SK-N-SH (cell line): ENCODE results near the gene PARVB. TPM values are rescaled to one million over a fixed set of nuclear protein-coding genes. Genes with fewer than 3 reads are reported as not detected.

ENCODE experiments used
- CTCF ChIA-PET: fragments of 300-600, 350-600 bp; formaldehyde crosslinking; extraction: SDS; loops from one replicate; lab custom pipeline; 2021; lab: Yijun Ruan, JAX
- POLR2A ChIA-PET: fragments of 350-600 bp; sonication (Branson Sonifier 250); formaldehyde crosslinking; extraction: SDS; loops from one replicate; lab custom pipeline; 2020; ENCODE audit warnings: antibody characterized with exemption, inconsistent platforms; lab: Yijun Ruan, JAX
- DNase-seq: peaks from one replicate; pipeline ENCODE4 v3.0.0; 2012
- H2AFZ ChIP-seq: fragments of 200-600 bp; sonication (generic); 2 replicates; pipeline ENCODE4 v1.8.1; 2016; ENCODE audit warnings: antibody characterized with exemption, mild to moderate bottlenecking, low read depth
- H3F3A ChIP-seq: fragments of 200-600 bp; sonication (generic); replicated peaks from 2 replicates; pipeline ENCODE3; 2016; ENCODE audit warnings: antibody characterized with exemption, mild to moderate bottlenecking; ENCODE audit not compliant: insufficient read depth
- H3K27ac ChIP-seq, 2 experiments: fragments of 200-500 bp in 1 of 2; fragments of 200-600 bp in 1 of 2; sonication (Bioruptor generic) in 1 of 2; sonication (generic), shearing (Covaris generic) in 1 of 2; 2 replicates each; pipeline versions ENCODE4 v1.5.1 to v1.6.1; 2014 to 2016; ENCODE audit warnings: low read depth in 2 of 2, inconsistent platforms in 1 of 2, low read length in 1 of 2, mild to moderate bottlenecking in 1 of 2, mixed read lengths in 1 of 2
- H3K27me3 ChIP-seq: fragments of 200-600 bp; sonication (generic), shearing (Covaris generic); 2 replicates; pipeline ENCODE4 v1.6.1; 2016; ENCODE audit warnings: mixed run types; ENCODE audit not compliant: insufficient read depth
- H3K36me3 ChIP-seq, 2 experiments: fragments of 200-500 bp in 1 of 2; fragments of 200-600 bp in 1 of 2; sonication (Bioruptor generic) in 1 of 2; sonication (generic) in 1 of 2; replicated peaks in 1 of 2; 2 replicates each; pipeline versions ENCODE3 to v1.5.1; 2014 to 2016; ENCODE audit warnings: low read length in 1 of 2, mild to moderate bottlenecking in 1 of 2; ENCODE audit not compliant: insufficient read depth in 2 of 2, control insufficient read depth in 1 of 2
- H3K4me1 ChIP-seq, 2 experiments: fragments of 200-500 bp in 1 of 2; fragments of 200-600 bp in 1 of 2; sonication (Bioruptor generic) in 1 of 2; sonication (generic), shearing (Covaris generic) in 1 of 2; 2 replicates each; pipeline versions ENCODE4 v1.5.1 to v1.6.1; 2014 to 2016; ENCODE audit warnings: low read depth in 1 of 2, low read length in 1 of 2, mixed run types in 1 of 2; ENCODE audit not compliant: insufficient read depth in 2 of 2, control insufficient read depth in 1 of 2
- H3K4me2 ChIP-seq: fragments of 200-600 bp; sonication (generic), shearing (Covaris generic); 2 replicates; pipeline ENCODE4 v1.6.1; 2017; ENCODE audit warnings: mixed run types
- H3K4me3 ChIP-seq, 2 experiments: fragments of 200-500 bp in 1 of 2; fragments of 200-600 bp in 1 of 2; sonication (Bioruptor generic) in 1 of 2; sonication (generic), shearing (Covaris generic) in 1 of 2; 2 replicates each; pipeline versions ENCODE4 v1.5.1 to v1.8.1; 2014 to 2016; ENCODE audit warnings: low read depth in 2 of 2, inconsistent platforms in 1 of 2, low read length in 1 of 2, mild to moderate bottlenecking in 1 of 2, mixed read lengths in 1 of 2, moderate library complexity in 1 of 2
- H3K79me2 ChIP-seq: fragments of 200-600 bp; sonication (generic); 2 replicates; pipeline ENCODE4 v1.8.1; 2017; ENCODE audit warnings: mild to moderate bottlenecking; ENCODE audit not compliant: insufficient read depth
- H3K9ac ChIP-seq: fragments of 200-600 bp; sonication (generic); 2 replicates; pipeline ENCODE4 v1.6.1; 2017; ENCODE audit warnings: mixed run types
- H3K9me2 ChIP-seq: fragments of 200-600 bp; sonication (generic); 2 replicates; pipeline ENCODE4 v1.6.1; 2017; ENCODE audit warnings: mixed run types
- H3K9me3 ChIP-seq: fragments of 200-600 bp; sonication (generic); 2 replicates; pipeline ENCODE4 v1.6.1; 2017; ENCODE audit warnings: mixed run types, mild to moderate bottlenecking, moderate library complexity
- H4K20me1 ChIP-seq: fragments of 200-600 bp; sonication (generic); 2 replicates; pipeline ENCODE4 v1.6.1; 2017; ENCODE audit warnings: mild to moderate bottlenecking, mixed run types; ENCODE audit not compliant: insufficient read depth
- FOSL2 ChIP-seq: IDR thresholded peaks from 2 replicates; pipeline ENCODE4 v1.4.0; 2012; ENCODE audit warnings: low read depth, mild to moderate bottlenecking, moderate library complexity, borderline replicate concordance
- GABPA ChIP-seq: IDR thresholded peaks from 2 replicates; pipeline ENCODE4 v1.4.0; 2012; ENCODE audit warnings: low read depth, mild to moderate bottlenecking
- GATA2 ChIP-seq: sonication (generic); formaldehyde crosslinking; IDR thresholded peaks from 2 replicates; pipeline ENCODE4 v1.5.0; 2020; ENCODE audit warnings: mild to moderate bottlenecking, missing genetic modification reagents
- JUND ChIP-seq: IDR thresholded peaks from 2 replicates; pipeline ENCODE4 v1.4.0; 2012
- MXI1 ChIP-seq: IDR thresholded peaks from 2 replicates; pipeline ENCODE4 v1.6.1; 2012; ENCODE audit warnings: mild to moderate bottlenecking, low read depth, low read length, improper control_type of control experiment
- RXRA ChIP-seq: IDR thresholded peaks from 2 replicates; pipeline ENCODE4 v1.4.0; 2012; ENCODE audit warnings: low read depth, mild to moderate bottlenecking, borderline replicate concordance
- TAF1 ChIP-seq: IDR thresholded peaks from 2 replicates; pipeline ENCODE4 v1.6.1; 2012; ENCODE audit warnings: low read depth, mild to moderate bottlenecking, low read length, moderate library complexity, borderline replicate concordance
- TEAD4 ChIP-seq: IDR thresholded peaks from 2 replicates; pipeline ENCODE4 v1.4.0; 2012; ENCODE audit warnings: mild to moderate bottlenecking, borderline replicate concordance; ENCODE audit not compliant: insufficient read depth
- ZBTB33 ChIP-seq: IDR thresholded peaks from 2 replicates; pipeline ENCODE4 v1.4.0; 2012; ENCODE audit warnings: low read depth, borderline replicate concordance
- WGBS: methylation state at CpG from one replicate; pipeline ENCODE4 v1.1.6; 2017; ENCODE audit warnings: low lambda C conversion rate; 5-methylcytosine and 5-hydroxymethylcytosine counted together
- polyA plus RNA-seq, 3 experiments: library from polyadenylated mRNA; depleted of rRNA; stranded (reverse); fragments of >200 nt; gene quantifications; 2 replicates each; pipeline ENCODE4 v1.2.3, GENCODE V29; 2012
- TF ChIP-seq, protein P1 (sequence below): IDR thresholded peaks from 2 replicates; pipeline ENCODE4 v1.4.0; 2012; ENCODE audit warnings: low read depth
- TF ChIP-seq, protein P2 (sequence below): IDR thresholded peaks from 2 replicates; pipeline ENCODE4; 2012

The PARVB gene
- polyA plus RNA-seq, 1 of the 3 experiments (the other 2 are of a cell fraction), result 87.8 TPM

DNA sequence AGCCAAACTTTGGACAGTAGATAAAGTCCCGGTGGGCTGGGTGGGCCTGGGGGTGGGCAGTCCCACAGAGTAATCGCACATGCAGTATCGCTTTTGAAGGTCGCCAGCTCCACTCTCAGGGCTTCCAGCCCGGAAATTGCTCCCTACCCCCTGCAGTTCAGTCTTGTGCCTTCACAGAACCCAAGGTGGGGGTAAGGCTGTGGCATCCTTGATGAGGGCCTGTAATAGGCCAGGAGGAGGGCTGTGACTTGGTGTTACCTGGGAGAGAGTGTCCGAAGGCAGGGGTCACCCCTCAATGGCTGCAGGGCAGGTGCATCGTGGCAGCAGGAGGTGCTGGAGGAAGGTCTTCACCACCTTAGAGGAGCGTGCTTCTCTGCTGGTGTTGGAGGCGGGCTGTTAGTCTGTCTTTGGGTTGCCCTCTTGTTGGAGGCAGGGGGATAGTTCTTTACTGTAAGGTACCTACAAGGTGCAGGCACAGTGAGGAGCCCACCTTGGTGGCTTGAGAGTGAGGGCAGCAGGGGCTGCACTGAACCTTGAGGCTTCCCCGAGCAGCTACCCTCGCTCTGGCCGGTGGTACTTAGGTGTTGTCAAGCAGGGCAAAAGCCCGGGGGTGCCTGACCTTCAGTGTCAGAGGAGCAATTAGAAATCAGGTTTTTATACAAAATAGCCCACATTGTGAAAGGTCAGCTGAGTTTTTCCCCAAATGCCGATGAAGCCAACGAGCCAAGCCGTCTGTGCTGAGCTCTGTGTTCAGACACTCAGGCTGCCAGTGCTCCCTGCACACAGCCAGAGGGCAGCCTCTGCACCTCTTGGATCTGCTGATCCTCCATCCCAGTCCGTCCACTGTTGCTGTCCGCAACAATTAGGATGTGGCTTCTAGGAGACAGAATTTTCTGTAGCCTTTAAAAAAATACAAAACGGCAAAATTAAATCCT is 47.0 kb upstream of the PARVB start:
- POLR2A ChIA-PET, result no interaction called here
- Histone ChIP-seq H3K79me2 (no peaks in the 10 kb centered on the region), H3K9ac (no peak overlapping the region), H3K9me3 (no peaks in the 10 kb centered on the region), H3K27ac (no peak overlapping the region)
- WGBS, result 98% methylated on average over 13 of the region's 19 CpGs
- TF ChIP-seq, protein P1, sequence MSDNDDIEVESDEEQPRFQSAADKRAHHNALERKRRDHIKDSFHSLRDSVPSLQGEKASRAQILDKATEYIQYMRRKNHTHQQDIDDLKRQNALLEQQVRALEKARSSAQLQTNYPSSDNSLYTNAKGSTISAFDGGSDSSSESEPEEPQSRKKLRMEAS, result no peak
- no peak for TF ChIP-seq JUND
- no peak for TF ChIP-seq ZBTB33
- TF ChIP-seq FOSL2, result no peak
- TF ChIP-seq TAF1, result no peak
- TF ChIP-seq RXRA, result no peak
- TF ChIP-seq GABPA, result no peak
- TF ChIP-seq, protein P2, sequence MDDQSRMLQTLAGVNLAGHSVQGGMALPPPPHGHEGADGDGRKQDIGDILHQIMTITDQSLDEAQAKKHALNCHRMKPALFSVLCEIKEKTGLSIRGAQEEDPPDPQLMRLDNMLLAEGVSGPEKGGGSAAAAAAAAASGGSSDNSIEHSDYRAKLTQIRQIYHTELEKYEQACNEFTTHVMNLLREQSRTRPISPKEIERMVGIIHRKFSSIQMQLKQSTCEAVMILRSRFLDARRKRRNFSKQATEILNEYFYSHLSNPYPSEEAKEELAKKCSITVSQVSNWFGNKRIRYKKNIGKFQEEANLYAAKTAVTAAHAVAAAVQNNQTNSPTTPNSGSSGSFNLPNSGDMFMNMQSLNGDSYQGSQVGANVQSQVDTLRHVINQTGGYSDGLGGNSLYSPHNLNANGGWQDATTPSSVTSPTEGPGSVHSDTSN, result no peak
- TF ChIP-seq TEAD4, result no peak
- TF ChIP-seq, all 33 proteins: peak for 0
- Histone ChIP-seq H3K4me1 (no peaks in the 10 kb centered on the region), H3K36me3 (peaks cover 24 to 93% of the 10 kb centered on the region in 2 experiments), H4K20me1 (no peaks in the 10 kb centered on the region), H3K27me3 (no peaks in the 10 kb centered on the region), H2AFZ (no peak overlapping the region), H3K9me2 (no peaks in the 10 kb centered on the region; the same call in 1 of the 2 replicates), H3K4me3 (no peak overlapping the region), H3F3A (peaks cover 4% of the 10 kb centered on the region), H3K4me2 (no peak overlapping the region)
- CTCF ChIA-PET, result interaction anchor here (1.2 to 5.3 kb wide), 2 partner anchors 16 to 650 kb away, joined by 4 to 35 read pairs; no protein-coding TSS in a partner anchor
- no peak for DNase-seq

GRCh38 chr22:43978558-43978957 is 45.5 kb upstream of the PARVB start:
- no peak for DNase-seq
- 96% methylated on average over 3 of the region's 4 CpGs for WGBS
- Histone ChIP-seq H3K4me2 (no peak overlapping the region), H3F3A (peaks cover 4% of the 10 kb centered on the region), H3K9ac (no peak overlapping the region)
- TF ChIP-seq GATA2 (CRISPR knock-in tag) (no peak), MXI1 (no peak)
- TF ChIP-seq, protein P1, result no peak
- TF ChIP-seq, all 33 proteins: peak for 0
- no peaks in the 10 kb centered on the region for H3K79me2 ChIP-seq
- no peaks in the 10 kb centered on the region for H3K4me1 ChIP-seq
- H3K27ac ChIP-seq, result no peak overlapping the region
- H3K27me3 ChIP-seq, result no peaks in the 10 kb centered on the region
- peaks cover 33 to 89% of the 10 kb centered on the region in 2 experiments for H3K36me3 ChIP-seq
- H2AFZ ChIP-seq, result no peak overlapping the region
- ChIA-PET CTCF (interaction anchor here (5.3 kb wide), 1 partner anchor 15 kb away, joined by 35 read pairs; no protein-coding TSS in a partner anchor), POLR2A (interaction anchor here (0.7 kb wide), 2 partner anchors 629 to 1322 kb away, joined by 3 to 4 read pairs; no protein-coding TSS in a partner anchor)
- H3K4me3 ChIP-seq, result no peak overlapping the region
- H3K9me2 ChIP-seq, result no peaks in the 10 kb centered on the region; the same call in 1 of the 2 replicates
- no peaks in the 10 kb centered on the region for H4K20me1 ChIP-seq
- no peaks in the 10 kb centered on the region for H3K9me3 ChIP-seq
